ENCODE measurements around the gene UBE2D4.

DNA sequence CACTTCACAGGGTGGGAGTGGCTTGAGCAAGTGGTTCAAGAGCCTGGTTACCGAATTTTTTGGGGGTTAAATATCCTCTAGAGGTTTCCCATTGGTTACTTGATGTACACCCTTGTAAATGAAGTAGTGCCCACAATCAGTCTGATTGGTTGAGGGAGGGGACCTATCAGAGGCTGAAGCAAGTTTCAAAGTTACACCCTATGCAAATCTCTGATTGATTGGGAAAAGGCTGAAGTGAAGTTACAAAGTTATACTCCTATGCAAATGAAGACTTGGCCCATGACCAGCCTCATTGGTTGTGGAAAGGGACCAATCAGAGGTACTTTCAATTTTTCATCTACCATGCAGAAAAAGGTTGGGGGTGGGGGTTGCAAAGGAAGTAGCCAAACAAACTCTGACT is 34.7 kb downstream of the UBE2D4 start:
- TF ChIP-seq, protein P1, sequence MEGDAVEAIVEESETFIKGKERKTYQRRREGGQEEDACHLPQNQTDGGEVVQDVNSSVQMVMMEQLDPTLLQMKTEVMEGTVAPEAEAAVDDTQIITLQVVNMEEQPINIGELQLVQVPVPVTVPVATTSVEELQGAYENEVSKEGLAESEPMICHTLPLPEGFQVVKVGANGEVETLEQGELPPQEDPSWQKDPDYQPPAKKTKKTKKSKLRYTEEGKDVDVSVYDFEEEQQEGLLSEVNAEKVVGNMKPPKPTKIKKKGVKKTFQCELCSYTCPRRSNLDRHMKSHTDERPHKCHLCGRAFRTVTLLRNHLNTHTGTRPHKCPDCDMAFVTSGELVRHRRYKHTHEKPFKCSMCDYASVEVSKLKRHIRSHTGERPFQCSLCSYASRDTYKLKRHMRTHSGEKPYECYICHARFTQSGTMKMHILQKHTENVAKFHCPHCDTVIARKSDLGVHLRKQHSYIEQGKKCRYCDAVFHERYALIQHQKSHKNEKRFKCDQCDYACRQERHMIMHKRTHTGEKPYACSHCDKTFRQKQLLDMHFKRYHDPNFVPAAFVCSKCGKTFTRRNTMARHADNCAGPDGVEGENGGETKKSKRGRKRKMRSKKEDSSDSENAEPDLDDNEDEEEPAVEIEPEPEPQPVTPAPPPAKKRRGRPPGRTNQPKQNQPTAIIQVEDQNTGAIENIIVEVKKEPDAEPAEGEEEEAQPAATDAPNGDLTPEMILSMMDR (IDR thresholded peaks at IDR 0.05) = no peak
- no peak for TF ChIP-seq EZH2 (IDR thresholded peaks at IDR 0.05; ENCODE audit: borderline replicate concordance, insufficient read depth, low read depth, low read length, poor library complexity, severe bottlenecking)

All from B cell (primary cell).